Glutamatergic neuron (in vitro differentiated cells): Measurements from ENCODE around the gene ABCG8. TPM values are rescaled to one million over a fixed set of nuclear protein-coding genes. Genes with fewer than 3 reads are reported as not detected.

Source experiments
- DNase-seq: peaks from one replicate; pipeline ENCODE4 v3.0.0; 2022
- H3K27ac Mint-ChIP-seq: one replicate; pipeline ENCODE4 v1.8.0; 2020; ENCODE audit warnings: mild to moderate bottlenecking, mixed read lengths, inconsistent platforms; ENCODE audit not compliant: unreplicated experiment
- H3K27me3 Mint-ChIP-seq: one replicate; pipeline ENCODE4 v1.8.0; 2020; ENCODE audit warnings: mild to moderate bottlenecking, moderate library complexity, mixed read lengths, inconsistent platforms; ENCODE audit not compliant: unreplicated experiment
- H3K36me3 Mint-ChIP-seq: one replicate; pipeline ENCODE4 v1.8.0; 2020; ENCODE audit warnings: mild to moderate bottlenecking, mixed read lengths, inconsistent platforms; ENCODE audit not compliant: unreplicated experiment
- H3K4me1 Mint-ChIP-seq: one replicate; pipeline ENCODE4 v1.8.0; 2020; ENCODE audit warnings: mild to moderate bottlenecking, low read depth, mixed read lengths, inconsistent platforms; ENCODE audit not compliant: unreplicated experiment
- H3K4me3 Mint-ChIP-seq: one replicate; pipeline ENCODE4 v1.8.0; 2020; ENCODE audit warnings: mild to moderate bottlenecking, mixed read lengths, inconsistent platforms; ENCODE audit not compliant: unreplicated experiment
- H3K9me3 Mint-ChIP-seq: one replicate; pipeline ENCODE4 v1.8.0; 2020; ENCODE audit warnings: mild to moderate bottlenecking, moderate library complexity, mixed read lengths, inconsistent platforms; ENCODE audit not compliant: unreplicated experiment
- CTCF ChIP-seq: fragments of 200-600 bp; sonication (generic); IDR thresholded peaks from one replicate; pipeline ENCODE4 v1.5.0; 2021; ENCODE audit not compliant: partially characterized antibody, unreplicated experiment
- total RNA-seq: library from RNA; stranded (reverse); fragmentation: NEBNext Ultra II Directional; extraction: Animal tissue kit (Norgen Biotek cat#: 25700); gene quantifications from one replicate; pipeline ENCODE4 v1.2.1, GENCODE V29; 2021; ENCODE audit not compliant: unreplicated experiment

The ABCG8 gene
- total RNA-seq, 1 donor from 2014 or later = not detected

GRCh38 chr2:43796206-43796605 is 42.6 kb upstream of the ABCG8 start:
- TF ChIP-seq CTCF = no peak
- Mint-ChIP-seq H3K27me3 (peaks cover 2% of the 10 kb centered on the region), H3K36me3 (no peaks in the 10 kb centered on the region), H3K4me1 (no peaks in the 10 kb centered on the region), H3K4me3 (no peak overlapping the region), H3K9me3 (no peaks in the 10 kb centered on the region), H3K27ac (no peak overlapping the region)
- DNase-seq = no peak

GRCh38 chr2:43798300-43798699 is 40.5 kb upstream of the ABCG8 start:
- DNase-seq = no peak
- H3K27ac Mint-ChIP-seq = no peak overlapping the region
- H3K27me3 Mint-ChIP-seq = no peaks in the 10 kb centered on the region
- H3K4me3 Mint-ChIP-seq = no peak overlapping the region
- H3K4me1 Mint-ChIP-seq = no peaks in the 10 kb centered on the region
- TF ChIP-seq CTCF = peak; percentile 48
- H3K36me3 Mint-ChIP-seq = no peaks in the 10 kb centered on the region
- H3K9me3 Mint-ChIP-seq = no peaks in the 10 kb centered on the region

- DNase-seq = no peak
- H3K27me3 Mint-ChIP-seq = no peaks in the 10 kb centered on the region
- no peak overlapping the region for H3K4me3 Mint-ChIP-seq
- H3K4me1 Mint-ChIP-seq = no peaks in the 10 kb centered on the region
- H3K36me3 Mint-ChIP-seq = no peaks in the 10 kb centered on the region
- H3K9me3 Mint-ChIP-seq = no peaks in the 10 kb centered on the region
- no peak for TF ChIP-seq CTCF
- no peak overlapping the region for H3K27ac Mint-ChIP-seq
Observed at GRCh38 chr2:43800894-43801293, 37.9 kb upstream of the ABCG8 start.

- Mint-ChIP-seq H3K27me3 (no peaks in the 10 kb centered on the region), H3K27ac (no peak overlapping the region), H3K9me3 (no peaks in the 10 kb centered on the region), H3K36me3 (no peaks in the 10 kb centered on the region), H3K4me3 (no peak overlapping the region), H3K4me1 (no peaks in the 10 kb centered on the region)
- no peak for TF ChIP-seq CTCF
- DNase-seq = no peak
Observed at GRCh38 chr2:43802135-43802534, 36.6 kb upstream of the ABCG8 start.

- Mint-ChIP-seq H3K4me3 (no peak overlapping the region), H3K4me1 (no peaks in the 10 kb centered on the region), H3K27me3 (peaks cover 2% of the 10 kb centered on the region), H3K36me3 (no peaks in the 10 kb centered on the region), H3K27ac (no peak overlapping the region), H3K9me3 (no peaks in the 10 kb centered on the region)
- no peak for DNase-seq
- TF ChIP-seq CTCF = no peak
Observed at GRCh38 chr2:43803113-43803512, 35.7 kb upstream of the ABCG8 start.
